Activated naive CD8-positive, alpha-beta T cell treated with anti-CD3 and anti-CD28 coated beads, Interleukin-2, amount 50 U/mL, for 24 hours (primary cell): Measurements from ENCODE around the gene NXPH4.
A peak's percentile ranks its signal among the peaks of the same experiment; 100 is the strongest.

Experiments used
- ATAC-seq: fragments of 150-1000 bp; cut with Tn5 transposase; one replicate; pipeline ENCODE4 v1.10.0; 2021
- DNase-seq: peaks from one replicate; pipeline ENCODE4 v3.0.0; 2021
- H3K27ac Mint-ChIP-seq: one replicate; pipeline ENCODE4 v1.8.0; 2021; ENCODE audit warnings: mild to moderate bottlenecking, mixed read lengths
- H3K27me3 Mint-ChIP-seq: one replicate; pipeline ENCODE4 v1.8.0; 2021; ENCODE audit warnings: mixed read lengths
- H3K36me3 Mint-ChIP-seq: one replicate; pipeline ENCODE4 v1.8.0; 2021; ENCODE audit warnings: low read depth, mixed read lengths
- H3K4me1 Mint-ChIP-seq: one replicate; pipeline ENCODE4 v1.8.0; 2021; ENCODE audit warnings: mixed read lengths
- H3K4me3 Mint-ChIP-seq: one replicate; pipeline ENCODE4 v1.8.0; 2021; ENCODE audit warnings: mild to moderate bottlenecking, moderate library complexity, mixed read lengths
- H3K9me3 Mint-ChIP-seq: one replicate; pipeline ENCODE4 v1.8.0; 2021; ENCODE audit warnings: mixed read lengths

Gene NXPH4

DNA sequence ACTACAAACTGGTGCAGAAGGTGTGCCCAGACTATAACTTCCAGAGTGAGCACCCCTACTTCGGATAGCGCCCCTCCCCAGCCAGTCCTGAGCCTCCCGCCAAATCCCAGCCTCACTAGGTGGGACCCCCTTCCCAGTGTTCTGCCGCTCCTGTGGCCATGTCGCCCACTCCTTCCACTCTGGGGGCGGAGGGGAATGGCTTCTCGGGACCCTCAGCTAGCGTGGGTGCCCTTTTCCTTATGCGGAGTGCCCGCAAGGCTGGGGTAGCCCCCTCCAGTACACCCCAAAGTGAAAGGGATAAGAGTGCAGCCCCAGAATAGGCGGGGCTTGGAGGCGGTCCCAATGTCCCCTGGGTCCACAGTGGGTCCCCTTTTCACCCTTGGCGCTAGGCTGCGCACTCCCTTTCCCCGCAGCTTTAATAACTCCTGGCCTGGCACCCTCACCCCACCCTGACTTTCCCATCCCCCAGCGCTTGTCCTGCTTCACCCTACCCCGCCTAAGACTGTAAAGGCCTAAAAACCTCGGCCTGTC lies 9.2 kb downstream of the NXPH4 start:
- Mint-ChIP-seq H3K4me3 (peak overlapping the region; percentile 17), H3K36me3 (peaks cover 12% of the 10 kb centered on the region), H3K27ac (peak overlapping the region; percentile 52), H3K27me3 (peaks cover 63% of the 10 kb centered on the region), H3K4me1 (peaks cover 67% of the 10 kb centered on the region), H3K9me3 (no peaks in the 10 kb centered on the region)
- no peak for DNase-seq
- no peak for ATAC-seq

GRCh38 chr12:57226588-57227314 lies 10.2 kb downstream of the NXPH4 start:
- ATAC-seq: no peak
- peaks cover 20% of the 10 kb centered on the region for H3K36me3 Mint-ChIP-seq
- H3K27ac Mint-ChIP-seq: peak overlapping the region; percentile 22
- peaks cover 53% of the 10 kb centered on the region for H3K27me3 Mint-ChIP-seq
- peaks cover 71% of the 10 kb centered on the region for H3K4me1 Mint-ChIP-seq
- no peaks in the 10 kb centered on the region for H3K9me3 Mint-ChIP-seq
- H3K4me3 Mint-ChIP-seq: peak overlapping the region; percentile 74
- no peak for DNase-seq

- ATAC-seq: no peak
- peak overlapping the region; percentile 46 for H3K27ac Mint-ChIP-seq
These were observed 10.9 kb downstream of the NXPH4 start for GRCh38 chr12:57227315-57228115.

GRCh38 chr12:57229046-57229633 lies 12.5 kb downstream of the NXPH4 start:
- Mint-ChIP-seq H3K9me3 (no peaks in the 10 kb centered on the region), H3K4me1 (peaks cover 73% of the 10 kb centered on the region), H3K4me3 (peak overlapping the region; percentile 96), H3K36me3 (peaks cover 43% of the 10 kb centered on the region), H3K27me3 (peaks cover 30% of the 10 kb centered on the region), H3K27ac (peak overlapping the region; percentile 98)
- ATAC-seq: peak; percentile 23
- DNase-seq: peak; percentile 30

More at GRCh38 chr12:57227315-57228115, 10.9 kb downstream of the NXPH4 start:
- DNase-seq: no peak
- H3K4me3 Mint-ChIP-seq: peak overlapping the region; percentile 15
- H3K27me3 Mint-ChIP-seq: peaks cover 46% of the 10 kb centered on the region
- no peaks in the 10 kb centered on the region for H3K9me3 Mint-ChIP-seq
- H3K36me3 Mint-ChIP-seq: peaks cover 28% of the 10 kb centered on the region
- peaks cover 72% of the 10 kb centered on the region for H3K4me1 Mint-ChIP-seq

- DNase-seq: peak; percentile 95
- Mint-ChIP-seq H3K4me3 (peak within 1 kb of the TSS; percentile 96), H3K27me3 (peaks cover 24% of the 10 kb centered on the region), H3K27ac (peak within 1 kb of the TSS; percentile 98), H3K36me3 (peaks cover 49% of the 10 kb centered on the region), H3K4me1 (peaks cover 76% of the 10 kb centered on the region), H3K9me3 (no peaks in the 10 kb centered on the region)
- peak; percentile 51 for ATAC-seq
These were observed 13.2 kb downstream of the NXPH4 start, which contains the start of gene SHMT2 for GRCh38 chr12:57229634-57230380. Gene SHMT2, plus strand, starts transcription at chr12:57229711. Its CDS starts 68 bp downstream, at chr12:57229779.

- no peaks in the 10 kb centered on the region for H3K9me3 Mint-ChIP-seq
- peaks cover 74% of the 10 kb centered on the region for H3K4me1 Mint-ChIP-seq
- ATAC-seq: no peak
- peaks cover 49% of the 10 kb centered on the region for H3K36me3 Mint-ChIP-seq
- DNase-seq: no peak
- H3K27me3 Mint-ChIP-seq: peaks cover 19% of the 10 kb centered on the region
- H3K27ac Mint-ChIP-seq: peak overlapping the region; percentile 98
- H3K4me3 Mint-ChIP-seq: peak overlapping the region; percentile 96
These were observed 14.0 kb downstream of the NXPH4 start for GRCh38 chr12:57230381-57231155.

DNA sequence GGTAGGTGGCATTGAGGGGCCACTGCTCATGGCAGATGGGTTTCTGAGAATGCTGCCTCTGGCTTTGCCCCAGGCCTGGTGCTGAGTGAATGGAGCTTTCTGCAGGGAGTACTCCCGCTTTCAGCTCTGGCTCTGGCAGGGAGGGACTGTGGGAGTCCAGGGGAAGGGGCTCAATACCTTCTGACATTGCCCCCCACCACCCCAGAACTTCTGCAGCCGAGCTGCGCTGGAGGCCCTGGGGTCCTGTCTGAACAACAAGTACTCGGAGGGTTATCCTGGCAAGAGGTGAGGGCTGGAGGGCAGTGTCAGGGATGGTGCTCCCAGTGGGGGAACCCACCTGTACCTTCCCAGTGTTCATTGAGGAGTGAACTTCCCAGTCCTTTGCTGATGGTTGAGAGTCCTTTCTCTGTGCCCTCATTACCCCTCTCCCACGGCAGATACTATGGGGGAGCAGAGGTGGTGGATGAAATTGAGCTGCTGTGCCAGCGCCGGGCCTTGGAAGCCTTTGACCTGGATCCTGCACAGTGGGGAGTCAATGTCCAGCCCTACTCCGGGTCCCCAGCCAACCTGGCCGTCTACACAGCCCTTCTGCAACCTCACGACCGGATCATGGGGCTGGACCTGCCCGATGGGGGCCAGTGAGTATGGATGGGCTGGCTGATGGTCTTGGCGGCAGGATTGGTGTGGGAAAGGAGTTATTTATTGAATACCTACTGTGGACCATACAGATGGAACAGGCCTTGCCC lies 14.9 kb downstream of the NXPH4 start:
- no peak for ATAC-seq
- Mint-ChIP-seq H3K4me1 (peaks cover 72% of the 10 kb centered on the region), H3K27me3 (peaks cover 10% of the 10 kb centered on the region), H3K4me3 (peak overlapping the region; percentile 96), H3K27ac (peak overlapping the region; percentile 98), H3K9me3 (no peaks in the 10 kb centered on the region), H3K36me3 (peaks cover 49% of the 10 kb centered on the region)
- no peak for DNase-seq

- H3K4me3 Mint-ChIP-seq: peak overlapping the region; percentile 96
- DNase-seq (no peak), ATAC-seq (no peak)
- H3K27me3 Mint-ChIP-seq: peaks cover 11% of the 10 kb centered on the region
- H3K4me1 Mint-ChIP-seq: peaks cover 72% of the 10 kb centered on the region
- H3K27ac Mint-ChIP-seq: no peak overlapping the region
- no peaks in the 10 kb centered on the region for H3K9me3 Mint-ChIP-seq
- peaks cover 49% of the 10 kb centered on the region for H3K36me3 Mint-ChIP-seq
These were observed 15.7 kb downstream of the NXPH4 start for GRCh38 chr12:57232156-57232756.

DNA sequence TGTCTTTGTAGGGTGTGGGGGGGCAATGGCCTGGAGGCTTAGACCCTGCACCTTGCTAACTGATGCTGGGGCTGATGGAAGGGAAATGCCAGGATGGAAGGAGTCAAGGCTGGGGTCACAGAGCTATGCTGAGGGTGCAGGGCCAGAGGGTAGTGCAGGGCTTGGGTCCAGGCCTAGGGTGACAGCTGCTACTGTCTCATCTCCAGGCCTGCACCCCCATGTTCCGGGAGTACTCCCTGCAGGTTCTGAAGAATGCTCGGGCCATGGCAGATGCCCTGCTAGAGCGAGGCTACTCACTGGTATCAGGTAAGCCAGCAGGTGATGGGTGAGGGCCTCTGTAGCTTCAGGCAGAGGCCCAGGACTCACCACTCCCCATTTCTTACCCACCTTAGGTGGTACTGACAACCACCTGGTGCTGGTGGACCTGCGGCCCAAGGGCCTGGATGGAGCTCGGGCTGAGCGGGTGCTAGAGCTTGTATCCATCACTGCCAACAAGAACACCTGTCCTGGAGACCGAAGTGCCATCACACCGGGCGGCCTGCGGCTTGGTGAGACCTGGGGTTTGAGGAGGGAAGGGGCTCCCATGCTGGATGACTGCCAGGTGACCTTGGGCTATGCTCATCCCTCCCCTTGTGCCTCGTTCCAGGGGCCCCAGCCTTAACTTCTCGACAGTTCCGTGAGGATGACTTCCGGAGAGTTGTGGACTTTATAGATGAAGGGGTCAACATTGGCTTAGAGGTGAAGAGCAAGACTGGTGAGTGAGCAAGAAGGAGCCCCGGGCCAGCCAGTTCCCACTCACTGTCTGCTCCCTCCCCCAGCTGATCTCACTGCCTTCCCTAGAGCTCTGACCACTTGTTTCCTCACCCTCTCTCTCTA lies 17.0 kb downstream of the NXPH4 start:
- Mint-ChIP-seq H3K9me3 (no peaks in the 10 kb centered on the region), H3K27ac (peak overlapping the region; percentile 56), H3K36me3 (peaks cover 49% of the 10 kb centered on the region), H3K4me3 (no peak overlapping the region), H3K27me3 (peaks cover 17% of the 10 kb centered on the region), H3K4me1 (peaks cover 72% of the 10 kb centered on the region)
- ATAC-seq (no peak), DNase-seq (no peak)

DNA sequence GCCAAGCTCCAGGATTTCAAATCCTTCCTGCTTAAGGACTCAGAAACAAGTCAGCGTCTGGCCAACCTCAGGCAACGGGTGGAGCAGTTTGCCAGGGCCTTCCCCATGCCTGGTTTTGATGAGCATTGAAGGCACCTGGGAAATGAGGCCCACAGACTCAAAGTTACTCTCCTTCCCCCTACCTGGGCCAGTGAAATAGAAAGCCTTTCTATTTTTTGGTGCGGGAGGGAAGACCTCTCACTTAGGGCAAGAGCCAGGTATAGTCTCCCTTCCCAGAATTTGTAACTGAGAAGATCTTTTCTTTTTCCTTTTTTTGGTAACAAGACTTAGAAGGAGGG lies 17.6 kb downstream of the NXPH4 start:
- Mint-ChIP-seq H3K27ac (peak overlapping the region; percentile 56), H3K4me1 (peaks cover 70% of the 10 kb centered on the region), H3K36me3 (peaks cover 49% of the 10 kb centered on the region), H3K27me3 (peaks cover 21% of the 10 kb centered on the region), H3K4me3 (no peak overlapping the region), H3K9me3 (no peaks in the 10 kb centered on the region)
- no peak for DNase-seq
- no peak for ATAC-seq

- Mint-ChIP-seq H3K27me3 (peaks cover 22% of the 10 kb centered on the region), H3K4me1 (peaks cover 68% of the 10 kb centered on the region), H3K36me3 (peaks cover 48% of the 10 kb centered on the region), H3K27ac (peak overlapping the region; percentile 56), H3K4me3 (no peak overlapping the region), H3K9me3 (no peaks in the 10 kb centered on the region)
- no peak for DNase-seq
- no peak for ATAC-seq
These were observed 18.0 kb downstream of the NXPH4 start for GRCh38 chr12:57234571-57235016.
